Heart right ventricle (tissue), 16 donors: Measurements from ENCODE around the gene OTOS. TPM values are rescaled to one million over a fixed set of nuclear protein-coding genes. Genes with fewer than 3 reads are reported as not detected.

ENCODE experiments used
- ATAC-seq, 8 donors: fragments of 200-7000 bp; cut with Tn5 transposase; one replicate each; pipeline ENCODE4 v1.9.1; 2020; ENCODE audit warnings: mild to moderate bottlenecking in 8 of 8, moderate library complexity in 8 of 8, moderate number of reproducible peaks in 1 of 8
- DNase-seq, 2 donors: peaks; one replicate each; pipeline ENCODE4 v3.0.0-alpha.2; 2020
- H3K27ac ChIP-seq, 10 donors: fragments of 200-600 bp; sonication (generic) in 2 of 10; one replicate each; pipeline versions ENCODE4 v1.5.0 to v1.8.0; 2020 to 2022; ENCODE audit warnings: mild to moderate bottlenecking in 3 of 10
- H3K27me3 ChIP-seq, 7 donors: fragments of 200-600 bp; one replicate each; pipeline ENCODE4 v1.8.0; 2021 to 2022; ENCODE audit warnings: mild to moderate bottlenecking in 2 of 7
- H3K36me3 ChIP-seq, 9 donors: fragments of 200-600 bp; sonication (generic) in 1 of 9; one replicate each; pipeline versions ENCODE4 v1.5.0 to v1.8.0; 2020 to 2022; ENCODE audit warnings: mild to moderate bottlenecking in 2 of 9
- H3K4me1 ChIP-seq, 9 donors: fragments of 200-600 bp; sonication (generic) in 1 of 9; one replicate each; pipeline versions ENCODE4 v1.5.0 to v1.8.0; 2020 to 2022; ENCODE audit warnings: mild to moderate bottlenecking in 4 of 9
- H3K4me3 ChIP-seq, 10 donors: fragments of 200-600 bp; sonication (generic) in 2 of 10; one replicate each; pipeline versions ENCODE4 v1.5.0 to v1.8.0; 2020 to 2022; ENCODE audit warnings: mild to moderate bottlenecking in 7 of 10, moderate library complexity in 2 of 10
- H3K9me3 ChIP-seq, 11 donors: fragments of 200-600 bp in 10 of 11; sonication (generic) in 2 of 11; one replicate each; pipeline versions ENCODE4 v1.5.0 to v1.8.0; 2013 to 2022; ENCODE audit warnings: mild to moderate bottlenecking in 2 of 11, control low read depth in 1 of 11, moderate library complexity in 1 of 11
- CTCF ChIP-seq, 9 donors: fragments of 200-600 bp; sonication (generic) in 2 of 9; IDR thresholded peaks; one replicate each; pipeline versions ENCODE4 v1.5.0 to v1.8.0; 2021 to 2022; ENCODE audit warnings: antibody characterized with exemption in 9 of 9, mild to moderate bottlenecking in 5 of 9, moderate library complexity in 1 of 9
- WGBS, 2 donors: extraction: QIAGEN DNeasy Blood & Tissue Kit; methylation state at CpG; one replicate each; pipeline ENCODE4 v1.1.7; 2013; ENCODE audit warnings: inconsistent platforms in 1 of 2; 5-methylcytosine and 5-hydroxymethylcytosine counted together
- intact Hi-C, 10 donors: fragments of 100-400 bp; cut with DNase I; formaldehyde crosslinking; loops; one replicate each; pipeline versions ENCODE4 v1.11.1 to v1.14.2; 2022
- polyA plus RNA-seq, 2 donors: library from polyadenylated mRNA; stranded (reverse); fragments of 200-250 nt; gene quantifications; one replicate each; pipeline ENCODE4 v1.2.3, GENCODE V29; 2013
- total RNA-seq, 10 donors: library from RNA; stranded (reverse); fragmentation: NEBNext Ultra II Directional in 3 of 10; extraction: Animal tissue kit (Norgen Biotek cat#: 25700) in 3 of 10; gene quantifications; one replicate each; pipeline versions ENCODE4 v1.2.1 to v1.2.4, GENCODE V29; 2021 to 2023
- donor health status: Arrhythmogenic right ventricular cardiomyopathy.
- donor health status: ischemic (EF 13 %, LVEDD 7.1; RV severe dilation, severe dysfunction).
- donor health status: healthy with polysubstance abuse.
- donor health status: DM: no; HTN: yes; CAD: no.
- donor health status: DM: no; HTN: no; CAD: no.
- donor health status: ischemic (EF 25% LVEDD 6.9; RV normal size, moderate dysfunction).
- donor health status: ischemic (EF 25% LVEDD 5.7; RV mildly dilated, moderate dysfunction).
- donor health status: healthy.
- donor health status: DM: yes; HTN: yes; CAD: no.
- donor health status: Ischemic cardiomyopathy.
- donor health status: ischemic (EF 35%, LVEDD 5.7; RV mildly dilated, moderate dysfunction).
- donor health status: nonischemic (EF 11% LVEDD 7.7; RV severe dilation, severe dysfunction).
- donor health status: DM: yes; HTN: yes; CAD: no.
- donor health status: PGD.
- donor health status: ischemic (EF 29% LVEDD 5.4; RV normal size, mild dysfunction).
- donor health status: nonischemic (EF 23%, LVEDD 6.1; RV moderate dilation, normal function).

Gene OTOS
- total and polyA plus RNA-seq, 12 donors: not detected

- peaks cover 8 to 22% (median 19%) of the 10 kb centered on the region in 9 donors for H3K4me1 ChIP-seq
- WGBS, 2 donors: 71 to 72% methylated on average over 9 of the region's 9 CpGs
- TF ChIP-seq CTCF (IDR thresholded peaks at IDR 0.05): no peak
- peaks cover 0 to 7% (median 3%) of the 10 kb centered on the region in 9 donors for H3K36me3 ChIP-seq
- DNase-seq (no peak), ATAC-seq (no peak)
- intact Hi-C loops: no loop called here
- no peak overlapping the region for H3K4me3 ChIP-seq
- peaks cover 0 to 21% (median 10%) of the 10 kb centered on the region in 7 donors for H3K27me3 ChIP-seq
- H3K9me3 ChIP-seq: no peaks in the 10 kb centered on the region
- H3K27ac ChIP-seq: no peak overlapping the region
Measured at GRCh38 chr2:240138254-240138984, 2.0 kb downstream of the OTOS start.

- whole genome bisulfite sequencing, 2 donors: 90 to 92% methylated on average over 19 of the region's 19 CpGs
- peaks cover 0 to 14% (median 9%) of the 10 kb centered on the region in 9 donors for H3K36me3 ChIP-seq
- no peak overlapping the region for H3K27ac ChIP-seq
- H3K9me3 ChIP-seq: no peaks in the 10 kb centered on the region
- peaks cover 8 to 22% (median 19%) of the 10 kb centered on the region in 9 donors for H3K4me1 ChIP-seq
- no peak for TF ChIP-seq CTCF (IDR thresholded peaks at IDR 0.05)
- H3K4me3 ChIP-seq: no peak overlapping the region
- intact Hi-C loops: no loop called here
- H3K27me3 ChIP-seq: peaks cover 0 to 14% (median 7%) of the 10 kb centered on the region in 7 donors
- ATAC-seq (no peak), DNase-seq (no peak)
Measured at GRCh38 chr2:240137596-240138253, 2.7 kb downstream of the OTOS start.

- 35 to 41% methylated on average over 36 of the region's 36 CpGs for WGBS, 2 donors
Measured at GRCh38 chr2:240136671-240137292, 3.7 kb downstream of the OTOS start.

More at GRCh38 chr2:240136671-240137292, 3.7 kb downstream of the OTOS start:
- Histone ChIP-seq H3K4me3 (peak overlapping the region; percentile 82 to 100 (median 96)), H3K27me3 (peaks cover 0 to 10% (median 0%) of the 10 kb centered on the region in 7 donors), H3K27ac (peak overlapping the region in 9 of 10 donors; percentile 56 to 88 (median 75)), H3K36me3 (peaks cover 0 to 23% (median 19%) of the 10 kb centered on the region in 9 donors), H3K9me3 (no peaks in the 10 kb centered on the region), H3K4me1 (peaks cover 8 to 22% (median 19%) of the 10 kb centered on the region in 9 donors)
- intact Hi-C loops: no loop called here
- DNase-seq (no peak), ATAC-seq (peak in 6 of 8 donors; percentile 3 to 23 (median 12))
- no peak for TF ChIP-seq CTCF (IDR thresholded peaks at IDR 0.05)
